Measurements from ENCODE around the gene GPRC5A.

- TF ChIP-seq CTCF (IDR thresholded peaks at IDR 0.05; ENCODE audit: low read length) (no peak), EZH2 (IDR thresholded peaks at IDR 0.05; ENCODE audit: borderline replicate concordance, low read length) (no peak)
Observed at GRCh38 chr12:12864243-12864642, 27.1 kb upstream of the GPRC5A start.

Measured in OCI-LY1 (cell line).